GM12878 (cell line): Measurements from ENCODE around the gene C15orf40. TPM values are rescaled to one million over a fixed set of nuclear protein-coding genes. Genes with fewer than 3 reads are reported as not detected.

Experiments
- ATAC-seq: fragments of 200-7000 bp; cut with Tn5 transposase; 3 replicates; pipeline ENCODE4 v1.9.1; 2020; ENCODE audit warnings: mild to moderate bottlenecking, moderate library complexity
- BruUV-seq: library from RNA; stranded (reverse); fragments of 400-500 nt; replicated peaks from 2 replicates; lab custom pipeline; 2021; lab: Mats Ljungman, UMichigan
- CTCF ChIA-PET: fragments of 300-600 bp; sonication (Branson Sonifier 250); formaldehyde crosslinking; extraction: SDS; loops from one replicate; lab custom pipeline; 2021; ENCODE audit warnings: inconsistent platforms; lab: Yijun Ruan, JAX
- POLR2A ChIA-PET: fragments of 350-600 bp; formaldehyde crosslinking; extraction: SDS; loops from one replicate; lab custom pipeline; 2021; ENCODE audit warnings: inconsistent platforms; lab: Charles Lee
- RAD21 ChIA-PET: fragments of 300-600 bp; sonication (Branson Sonifier 250); formaldehyde crosslinking; loops from one replicate; lab custom pipeline; 2023; ENCODE audit warnings: antibody characterized with exemption; ENCODE audit not compliant: unreplicated experiment; lab: Charles Lee
- SMC1A ChIA-PET: fragments of 300-600 bp; sonication (Branson Sonifier 250); formaldehyde crosslinking; loops from one replicate; lab custom pipeline; 2023; ENCODE audit not compliant: unreplicated experiment, uncharacterized antibody; lab: Charles Lee
- DNase-seq: peaks from one replicate; pipeline ENCODE4 v3.0.0-alpha.2; 2011; ENCODE audit warnings: low read depth, low spot score
- FAIRE-seq: peaks from 3 replicates; lab custom pipeline; 2011; peaks lifted over from hg19 to GRCh38; lab: Jason Lieb, UNC
- H2AFZ ChIP-seq: 2 replicates; pipeline ENCODE4 v1.6.0; 2011; ENCODE audit warnings: low read depth, low read length, control low read depth; ENCODE audit not compliant: control insufficient read depth
- H3K27ac ChIP-seq: 2 replicates; pipeline ENCODE4 v1.5.1; 2011; ENCODE audit warnings: control low read depth; ENCODE audit not compliant: control insufficient read depth, insufficient read depth
- H3K27me3 ChIP-seq, 2 experiments: replicated peaks in 1 of 2; 2 replicates each; pipeline versions ENCODE4 v1.6.0 to v1.6.1; 2011; ENCODE audit warnings: low read length in 1 of 2; ENCODE audit not compliant: control insufficient read depth in 2 of 2, insufficient read depth in 2 of 2
- H3K36me3 ChIP-seq, 2 experiments: 2 replicates each; pipeline ENCODE4 v1.5.1; 2011; ENCODE audit warnings: low read length in 1 of 2; ENCODE audit not compliant: control insufficient read depth in 2 of 2, insufficient read depth in 2 of 2
- H3K4me1 ChIP-seq: 2 replicates; pipeline ENCODE4 v1.6.1; 2011; ENCODE audit warnings: mild to moderate bottlenecking, low read length, moderate library complexity, mixed read lengths; ENCODE audit not compliant: control insufficient read depth, insufficient read depth
- H3K4me2 ChIP-seq: 2 replicates; pipeline ENCODE4 v1.6.0; 2011; ENCODE audit warnings: control low read depth; ENCODE audit not compliant: control insufficient read depth, insufficient read depth
- H3K4me3 ChIP-seq: fragments of 200-600 bp; sonication (generic); 2 replicates; pipeline ENCODE4 v1.5.1; 2016
- H3K79me2 ChIP-seq: 2 replicates; pipeline ENCODE4 v1.6.0; 2011; ENCODE audit warnings: low read length; ENCODE audit not compliant: control insufficient read depth, insufficient read depth
- H3K9ac ChIP-seq: 2 replicates; pipeline ENCODE4 v1.8.0; 2011; ENCODE audit warnings: low read length, control low read depth, mixed read lengths; ENCODE audit not compliant: control insufficient read depth, insufficient read depth
- H3K9me3 ChIP-seq: replicated peaks from 3 replicates; pipeline ENCODE4 v1.5.1; 2011; ENCODE audit warnings: mild to moderate bottlenecking, low read length; ENCODE audit not compliant: control insufficient read depth, insufficient read depth
- H4K20me1 ChIP-seq: 2 replicates; pipeline ENCODE4 v1.6.0; 2011; ENCODE audit not compliant: control insufficient read depth, insufficient read depth
- CUX1 ChIP-seq: IDR thresholded peaks from 2 replicates; pipeline ENCODE4 v1.6.1; 2012; ENCODE audit warnings: improper control_type of control experiment, low read depth, low read length; ENCODE audit not compliant: insufficient replicate concordance
- IRF4 ChIP-seq: IDR thresholded peaks from 2 replicates; pipeline ENCODE4 v1.6.1; 2011; ENCODE audit warnings: low read depth, low read length
- KLF5 ChIP-seq: fragments of 450-650 bp; IDR thresholded peaks from 2 replicates; pipeline ENCODE4 v1.6.1; 2014; ENCODE audit warnings: mild to moderate bottlenecking; ENCODE audit not compliant: partially characterized antibody
- NFIC ChIP-seq: IDR thresholded peaks from 2 replicates; pipeline ENCODE4 v1.6.1; 2012; ENCODE audit warnings: low read depth, mild to moderate bottlenecking, inconsistent platforms, low read length, moderate library complexity
- NFYA ChIP-seq: IDR thresholded peaks from 2 replicates; pipeline ENCODE4 v1.6.1; 2011; ENCODE audit warnings: low read depth, mild to moderate bottlenecking, low read length, improper control_type of control experiment, borderline replicate concordance
- POLR2AphosphoS5 ChIP-seq: IDR thresholded peaks from 2 replicates; pipeline ENCODE4 v1.6.1; 2011; ENCODE audit warnings: mild to moderate bottlenecking, low read length, inconsistent platforms
- RBBP5 ChIP-seq: fragments of 200-600 bp; sonication (generic); conservative IDR thresholded peaks from 2 replicates; pipeline ENCODE4 v1.6.1; 2016
- TAF1 ChIP-seq: IDR thresholded peaks from 2 replicates; pipeline ENCODE4 v1.6.1; 2011; ENCODE audit warnings: mild to moderate bottlenecking, low read depth, low read length, borderline replicate concordance
- WRNIP1 ChIP-seq: IDR thresholded peaks from 2 replicates; pipeline ENCODE4 v1.6.1; 2011; ENCODE audit warnings: low read depth, low read length, improper control_type of control experiment, borderline replicate concordance
- ZNF687 ChIP-seq: fragments of 450-650 bp; IDR thresholded peaks from 2 replicates; pipeline ENCODE4 v1.6.1; 2017; ENCODE audit warnings: mild to moderate bottlenecking, moderate library complexity
- WGBS: methylation state at CpG from one replicate; pipeline ENCODE4 v1.1.6; 2016; ENCODE audit warnings: low lambda C conversion rate; ENCODE audit not compliant: insufficient replicate concordance, insufficient coverage; ENCODE audit errors: missing lambda C conversion rate; 5-methylcytosine and 5-hydroxymethylcytosine counted together
- in situ Hi-C: fragments of 300-500 bp; cut with MboI; formaldehyde crosslinking; loops from 9 replicates; pipeline ENCODE4 v1.14.3; 2018; ENCODE audit warnings: mixed read lengths
- intact Hi-C: fragments of 100-400 bp; cut with micrococcal nuclease; formaldehyde crosslinking; loops from one replicate; pipeline ENCODE4 v1.14.2; 2022; ENCODE audit not compliant: unreplicated experiment
- polyA plus RNA-seq, 11 experiments: library from polyadenylated mRNA; depleted of rRNA in 4 of 11; unstranded in 6 of 11; stranded (reverse) in 5 of 11; fragments of >200 nt; fragmentation: Nextera tagmentation in 4 of 11; fragmentation: Illumina TruSeq in 1 of 11; extraction: Ambion mirVana in 4 of 11; extraction: Trizol in 1 of 11; gene quantifications; 1 replicate in 1 of 11; 2 replicates in 10 of 11; pipeline versions ENCODE4 v1.2.1 to v1.2.3, GENCODE V29; 2011 to 2016; ENCODE audit warnings: inconsistent platforms in 2 of 11, missing spikeins in 2 of 11, low read depth in 1 of 11
- total RNA-seq, 4 experiments: library from RNA; depleted of rRNA in 3 of 4; stranded (reverse); fragments of >200 nt in 3 of 4; fragmentation: Illumina TruSeq in 1 of 4; extraction: Trizol in 1 of 4; gene quantifications; 2 replicates each; pipeline versions ENCODE4 v1.2.1 to v1.2.3, GENCODE V29; 2013 to 2021
- TF ChIP-seq, protein P1 (sequence below): fragments of 450-650 bp; formaldehyde crosslinking; IDR thresholded peaks from 2 replicates; pipeline ENCODE4 v1.4.0; 2020; ENCODE audit warnings: mild to moderate bottlenecking, moderate library complexity

C15orf40 gene
- total and polyA plus RNA-seq, 10 of the 15 experiments (the other 5 are each of a cell fraction or from before 2014, with no cell fraction given), result 21.3 to 70.0 (median 31.8) TPM

- ChIA-PET POLR2A (interaction anchor here (0.6 to 1.6 kb wide), 4 partner anchors 10 to 45 kb away, joined by 3 to 11 read pairs (median 6); partner anchors contain the start of gene BTBD1), CTCF (interaction anchor here (1.2 to 2.6 kb wide), 2 partner anchors 10 to 45 kb away, joined by 3 to 7 read pairs; partner anchors contain the start of genes BTBD1 and C15orf40), RAD21 (interaction anchor here (1.0 kb wide), 1 partner anchor 46 kb away, joined by 3 read pairs; no protein-coding TSS in a partner anchor), SMC1A (interaction anchor here (0.6 to 1.0 kb wide), 5 partner anchors 9 to 1654 kb away, joined by 3 to 4 read pairs (median 3); no protein-coding TSS in a partner anchor)
- Histone ChIP-seq H3K4me3 (no peak overlapping the region), H3K4me1 (no peaks in the 10 kb centered on the region), H3K36me3 (peaks cover 0 to 24% of the 10 kb centered on the region in 2 experiments; a peak in 1 of 4 replicates), H3K27me3 (no peaks in the 10 kb centered on the region), H3K9ac (no peak overlapping the region), H2AFZ (no peak overlapping the region), H3K27ac (no peak overlapping the region), H3K79me2 (peaks cover 64% of the 10 kb centered on the region), H3K4me2 (no peak overlapping the region), H3K9me3 (no peaks in the 10 kb centered on the region), H4K20me1 (peaks cover 17% of the 10 kb centered on the region)
- 100% methylated on average over 1 of the region's 1 CpG for WGBS
- no peak for ATAC-seq
- FAIRE-seq, result no peak
- intact Hi-C loops (no loop called here), in situ Hi-C loops (no loop called here)
- no TSS peak for BruUV-seq
- no peak for DNase-seq
- TF ChIP-seq NFYA (no peak), IRF4 (no peak), RBBP5 (no peak), WRNIP1 (no peak), ZNF687 (no peak), CUX1 (no peak), KLF5 (no peak), POLR2AphosphoS5 (no peak), TAF1 (no peak), NFIC (no peak)
- TF ChIP-seq, protein P1, sequence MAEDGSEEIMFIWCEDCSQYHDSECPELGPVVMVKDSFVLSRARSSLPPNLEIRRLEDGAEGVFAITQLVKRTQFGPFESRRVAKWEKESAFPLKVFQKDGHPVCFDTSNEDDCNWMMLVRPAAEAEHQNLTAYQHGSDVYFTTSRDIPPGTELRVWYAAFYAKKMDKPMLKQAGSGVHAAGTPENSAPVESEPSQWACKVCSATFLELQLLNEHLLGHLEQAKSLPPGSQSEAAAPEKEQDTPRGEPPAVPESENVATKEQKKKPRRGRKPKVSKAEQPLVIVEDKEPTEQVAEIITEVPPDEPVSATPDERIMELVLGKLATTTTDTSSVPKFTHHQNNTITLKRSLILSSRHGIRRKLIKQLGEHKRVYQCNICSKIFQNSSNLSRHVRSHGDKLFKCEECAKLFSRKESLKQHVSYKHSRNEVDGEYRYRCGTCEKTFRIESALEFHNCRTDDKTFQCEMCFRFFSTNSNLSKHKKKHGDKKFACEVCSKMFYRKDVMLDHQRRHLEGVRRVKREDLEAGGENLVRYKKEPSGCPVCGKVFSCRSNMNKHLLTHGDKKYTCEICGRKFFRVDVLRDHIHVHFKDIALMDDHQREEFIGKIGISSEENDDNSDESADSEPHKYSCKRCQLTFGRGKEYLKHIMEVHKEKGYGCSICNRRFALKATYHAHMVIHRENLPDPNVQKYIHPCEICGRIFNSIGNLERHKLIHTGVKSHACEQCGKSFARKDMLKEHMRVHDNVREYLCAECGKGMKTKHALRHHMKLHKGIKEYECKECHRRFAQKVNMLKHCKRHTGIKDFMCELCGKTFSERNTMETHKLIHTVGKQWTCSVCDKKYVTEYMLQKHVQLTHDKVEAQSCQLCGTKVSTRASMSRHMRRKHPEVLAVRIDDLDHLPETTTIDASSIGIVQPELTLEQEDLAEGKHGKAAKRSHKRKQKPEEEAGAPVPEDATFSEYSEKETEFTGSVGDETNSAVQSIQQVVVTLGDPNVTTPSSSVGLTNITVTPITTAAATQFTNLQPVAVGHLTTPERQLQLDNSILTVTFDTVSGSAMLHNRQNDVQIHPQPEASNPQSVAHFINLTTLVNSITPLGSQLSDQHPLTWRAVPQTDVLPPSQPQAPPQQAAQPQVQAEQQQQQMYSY, result no peak
Observed at GRCh38 chr15:83057002-83057401, 45.6 kb upstream of the C15orf40 start.
